HepG2 (cell line): Measurements from ENCODE around the gene HDAC5. TPM values are rescaled to one million over a fixed set of nuclear protein-coding genes. Genes with fewer than 3 reads are reported as not detected.

Experiments
- CREM ChIP-seq, 2 experiments: sonication (generic) in 1 of 2; formaldehyde crosslinking in 1 of 2; IDR thresholded peaks; 2 replicates each; pipeline versions ENCODE4 v1.4.0 to v1.6.1; 2016 to 2020; ENCODE audit warnings: antibody characterized with exemption in 1 of 2, mild to moderate bottlenecking in 1 of 2, missing genetic modification reagents in 1 of 2
- E2F2 ChIP-seq: sonication (generic); formaldehyde crosslinking; IDR thresholded peaks from 2 replicates; pipeline ENCODE4 v1.4.0; 2020; ENCODE audit warnings: missing genetic modification reagents, borderline replicate concordance
- FOXA3 ChIP-seq: IDR thresholded peaks from 2 replicates; pipeline ENCODE4 v1.6.1; 2016; ENCODE audit warnings: missing genetic modification reagents, missing compliant biosample characterization
- IRX3 ChIP-seq: sonication (generic); formaldehyde crosslinking; IDR thresholded peaks from 2 replicates; pipeline ENCODE4 v1.8.1; 2023; ENCODE audit warnings: mild to moderate bottlenecking, low read depth, missing genetic modification reagents, borderline replicate concordance
- NFIC ChIP-seq: IDR thresholded peaks from 2 replicates; pipeline ENCODE4 v1.6.1; 2012; ENCODE audit warnings: mild to moderate bottlenecking, low read length, inconsistent platforms
- NR2F1 ChIP-seq, 2 experiments: fragments of 450-650 bp in 1 of 2; formaldehyde crosslinking in 1 of 2; IDR thresholded peaks; 2 replicates each; pipeline versions ENCODE4 v1.5.0 to v1.6.1; 2016 to 2020; ENCODE audit warnings: mild to moderate bottlenecking in 1 of 2, missing compliant biosample characterization in 1 of 2, missing genetic modification reagents in 1 of 2, moderate library complexity in 1 of 2
- PHF5A ChIP-seq: IDR thresholded peaks from one replicate; pipeline ENCODE4 v1.6.1; 2018; ENCODE audit warnings: low read depth, missing genetic modification reagents; ENCODE audit not compliant: unreplicated experiment
- RNF2 ChIP-seq: fragments of 450-650 bp; conservative IDR thresholded peaks from 2 replicates; pipeline ENCODE4 v1.6.1; 2016; ENCODE audit warnings: low read depth
- SOX5 ChIP-seq: IDR thresholded peaks from 2 replicates; pipeline ENCODE4 v1.6.1; 2016; ENCODE audit warnings: borderline replicate concordance
- SP140L ChIP-seq: sonication (generic); formaldehyde crosslinking; IDR thresholded peaks from 2 replicates; pipeline ENCODE4 v1.4.0; 2020; ENCODE audit warnings: missing genetic modification reagents, borderline replicate concordance
- STAT5B ChIP-seq: sonication (generic); formaldehyde crosslinking; IDR thresholded peaks from 2 replicates; pipeline ENCODE4 v1.4.0; 2020; ENCODE audit warnings: missing genetic modification reagents
- TAF15 ChIP-seq: fragments of 200-400 bp; formaldehyde crosslinking; IDR thresholded peaks from one replicate; pipeline ENCODE4 v1.6.1; 2018; ENCODE audit warnings: mild to moderate bottlenecking, low read depth, low read length; ENCODE audit not compliant: poor library complexity, severe bottlenecking
- TEAD2 ChIP-seq: sonication (generic); formaldehyde crosslinking; IDR thresholded peaks from 2 replicates; pipeline ENCODE4 v1.9.0; 2021; ENCODE audit warnings: missing genetic modification reagents
- YEATS4 ChIP-seq: sonication (generic); formaldehyde crosslinking; IDR thresholded peaks from 2 replicates; pipeline ENCODE4 v1.4.0; 2020; ENCODE audit warnings: missing genetic modification reagents, borderline replicate concordance
- ZBTB43 ChIP-seq: sonication (generic); formaldehyde crosslinking; conservative IDR thresholded peaks from 2 replicates; pipeline ENCODE4 v1.4.0; 2020; ENCODE audit warnings: missing genetic modification reagents
- ZKSCAN8 ChIP-seq: IDR thresholded peaks from 2 replicates; pipeline ENCODE4 v1.6.1; 2016; ENCODE audit warnings: borderline replicate concordance, missing genetic modification reagents, missing compliant biosample characterization
- ZNF292 ChIP-seq: sonication (generic); formaldehyde crosslinking; IDR thresholded peaks from 2 replicates; pipeline ENCODE4 v1.8.1; 2022; ENCODE audit warnings: mild to moderate bottlenecking, low read depth, missing genetic modification reagents, borderline replicate concordance
- ZNF512B ChIP-seq: sonication (generic); formaldehyde crosslinking; IDR thresholded peaks from 2 replicates; pipeline ENCODE4 v1.5.1; 2020; ENCODE audit warnings: missing genetic modification reagents, mild to moderate bottlenecking, borderline replicate concordance
- ZNF605 ChIP-seq: sonication (generic); formaldehyde crosslinking; IDR thresholded peaks from 2 replicates; pipeline ENCODE4 v1.8.0; 2022; ENCODE audit warnings: mild to moderate bottlenecking, missing genetic modification reagents
- ZNF878 ChIP-seq: sonication (generic); formaldehyde crosslinking; IDR thresholded peaks from 2 replicates; pipeline ENCODE4 v1.8.1; 2023; ENCODE audit warnings: mild to moderate bottlenecking, missing genetic modification reagents, moderate library complexity
- ZSCAN30 ChIP-seq: sonication (generic); formaldehyde crosslinking; IDR thresholded peaks from 2 replicates; pipeline ENCODE4 v1.5.0; 2020; ENCODE audit warnings: mild to moderate bottlenecking, missing genetic modification reagents
- ZSCAN31 ChIP-seq: sonication (generic); formaldehyde crosslinking; IDR thresholded peaks from 2 replicates; pipeline ENCODE4 v1.5.0; 2020; ENCODE audit warnings: low read depth, mild to moderate bottlenecking, missing genetic modification reagents
- ZXDC ChIP-seq: sonication (generic); formaldehyde crosslinking; IDR thresholded peaks from 2 replicates; pipeline ENCODE4 v1.5.0; 2020; ENCODE audit warnings: mild to moderate bottlenecking, missing genetic modification reagents
- polyA plus RNA-seq, 8 experiments: library from polyadenylated mRNA; depleted of rRNA in 3 of 8; stranded (reverse) in 7 of 8; unstranded in 1 of 8; fragments of >200 nt; fragmentation: Illumina TruSeq in 4 of 8; extraction: Trizol in 4 of 8; gene quantifications; 2 replicates each; pipeline versions ENCODE4 v1.2.1 to v1.2.3, GENCODE V29; 2011 to 2016; ENCODE audit warnings: low read depth in 4 of 8, missing spikeins in 1 of 8, mixed read lengths in 1 of 8; ENCODE audit not compliant: insufficient read depth in 1 of 8
- total RNA-seq, 5 experiments: library from RNA; depleted of rRNA; stranded (reverse); fragments of >200 nt; fragmentation: Illumina TruSeq; extraction: Trizol; gene quantifications; 2 replicates each; pipeline ENCODE4 v1.2.3, GENCODE V29; 2016; ENCODE audit warnings: low read depth in 1 of 5

The HDAC5 gene
- total and polyA plus RNA-seq, 2 of the 13 experiments (the other 11 are each of a cell fraction or from before 2014, with no cell fraction given): 46.4 to 85.4 TPM

- TF ChIP-seq SP140L (CRISPR knock-in tag): no peak
- TF ChIP-seq ZKSCAN8 (CRISPR knock-in tag): 0 out of 2 replicates have a peak, but pooled peaks have one; percentile 1
- no peak for TF ChIP-seq SOX5 (CRISPR knock-in tag)
- TF ChIP-seq RNF2: 0 out of 2 replicates have a peak, but pooled peaks have one; percentile 1
- TF ChIP-seq PHF5A (CRISPR knock-in tag): no peak
- TF ChIP-seq ZNF512B (CRISPR knock-in tag): no peak
- no peak for TF ChIP-seq CREM (IDR thresholded peaks at IDR 0.05)
- no peak for TF ChIP-seq CREM (CRISPR knock-in tag; IDR thresholded peaks at IDR 0.05)
- no peak for TF ChIP-seq E2F2 (CRISPR knock-in tag)
- TF ChIP-seq YEATS4: no peak; the same call in 1 of the 2 replicates
- no peak for TF ChIP-seq NR2F1 (CRISPR knock-in tag; IDR thresholded peaks at IDR 0.05)
- TF ChIP-seq FOXA3: no peak
- no peak for TF ChIP-seq ZSCAN31 (CRISPR knock-in tag)
- TF ChIP-seq ZNF878 (CRISPR knock-in tag): peak; percentile 65; the same call in 1 of the 2 replicates
- no peak; the same call in 1 of the 2 replicates for TF ChIP-seq NFIC
- peak; percentile 2; the same call in 1 of the 2 replicates for TF ChIP-seq ZNF605
- TF ChIP-seq ZXDC: peak; percentile 11; the same call in 1 of the 2 replicates
- TF ChIP-seq IRX3 (CRISPR knock-in tag): no peak
- no peak for TF ChIP-seq TAF15
- TF ChIP-seq ZBTB43: 0 out of 2 replicates have a peak, but pooled peaks have one; percentile 12
- TF ChIP-seq TEAD2: no peak
- no peak for TF ChIP-seq STAT5B
- no peak for TF ChIP-seq ZNF292 (CRISPR knock-in tag)
- no peak for TF ChIP-seq ZSCAN30
Measured at GRCh38 chr17:44124118-44124438, 637 bp upstream of the HDAC5 start (continued).
